ENCODE results near the gene SURF6.

GRCh38 chr9:133305731-133306130 lies 30.3 kb downstream of the SURF6 start:
- TF ChIP-seq POLR2A (IDR thresholded peaks at IDR 0.05; ENCODE audit: control extremely low read depth in 1 of 2, low read depth in 2 of 2, low read length in 2 of 2) (no peak), RFX5 (IDR thresholded peaks at IDR 0.05; ENCODE audit: borderline replicate concordance, low read depth, low read length) (no peak), EP300 (IDR thresholded peaks at IDR 0.05; ENCODE audit: borderline replicate concordance in 1 of 2, low read depth in 2 of 2, low read length in 2 of 2) (no peak), CTCF (IDR thresholded peaks at IDR 0.05; ENCODE audit: control extremely low read depth in 1 of 3, insufficient read depth in 1 of 3, low read depth in 1 of 3, low read length in 3 of 3) (no peak), RNF2 (IDR thresholded peaks at IDR 0.05; ENCODE audit: borderline replicate concordance, low read depth, low read length, missing control alignments, poor library complexity, severe bottlenecking) (no peak), ATF2 (IDR thresholded peaks at IDR 0.05; ENCODE audit: low read length) (no peak), YY1 (IDR thresholded peaks at IDR 0.05; ENCODE audit: low read depth, low read length) (no peak), RAD21 (IDR thresholded peaks at IDR 0.05 in 1 of 2, conservative IDR thresholded peaks at IDR 0.05 in 1 of 2; ENCODE audit: low read depth in 2 of 2, low read length in 2 of 2) (no peak), POLR2AphosphoS5 (IDR thresholded peaks at IDR 0.05; ENCODE audit: low read depth, low read length) (no peak), HDAC6 (IDR thresholded peaks at IDR 0.05; ENCODE audit: low read depth, low read length) (no peak), EZH2 (IDR thresholded peaks at IDR 0.05; ENCODE audit: low read depth, low read length, severe bottlenecking) (no peak), PHF8 (conservative IDR thresholded peaks at IDR 0.05; ENCODE audit: low read depth, low read length) (no peak), NRF1 (IDR thresholded peaks at IDR 0.05; ENCODE audit: low read depth, low read length) (no peak), SIRT6 (IDR thresholded peaks at IDR 0.05; ENCODE audit: low read length) (no peak)
